ENCODE results near the gene WNT7A.

DNA sequence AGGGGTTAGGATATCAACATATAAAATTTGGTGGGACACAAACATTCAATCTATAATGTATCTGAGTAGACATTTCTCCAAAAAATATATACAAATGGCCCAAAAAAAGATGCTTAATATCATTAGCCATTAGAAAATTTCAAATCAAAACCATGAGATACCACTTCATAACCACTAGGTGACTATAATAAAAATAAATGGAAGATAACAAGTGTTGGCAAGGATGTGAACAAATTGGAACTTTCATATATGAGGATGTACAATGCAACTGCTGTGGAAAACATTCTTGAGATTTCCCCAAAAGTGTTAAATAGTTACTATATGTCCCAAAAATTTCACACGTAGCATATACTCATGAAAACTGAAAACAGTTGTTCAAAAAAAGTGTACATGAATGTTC lies 36.5 kb upstream of the WNT7A start:
- TF ChIP-seq, protein P1, sequence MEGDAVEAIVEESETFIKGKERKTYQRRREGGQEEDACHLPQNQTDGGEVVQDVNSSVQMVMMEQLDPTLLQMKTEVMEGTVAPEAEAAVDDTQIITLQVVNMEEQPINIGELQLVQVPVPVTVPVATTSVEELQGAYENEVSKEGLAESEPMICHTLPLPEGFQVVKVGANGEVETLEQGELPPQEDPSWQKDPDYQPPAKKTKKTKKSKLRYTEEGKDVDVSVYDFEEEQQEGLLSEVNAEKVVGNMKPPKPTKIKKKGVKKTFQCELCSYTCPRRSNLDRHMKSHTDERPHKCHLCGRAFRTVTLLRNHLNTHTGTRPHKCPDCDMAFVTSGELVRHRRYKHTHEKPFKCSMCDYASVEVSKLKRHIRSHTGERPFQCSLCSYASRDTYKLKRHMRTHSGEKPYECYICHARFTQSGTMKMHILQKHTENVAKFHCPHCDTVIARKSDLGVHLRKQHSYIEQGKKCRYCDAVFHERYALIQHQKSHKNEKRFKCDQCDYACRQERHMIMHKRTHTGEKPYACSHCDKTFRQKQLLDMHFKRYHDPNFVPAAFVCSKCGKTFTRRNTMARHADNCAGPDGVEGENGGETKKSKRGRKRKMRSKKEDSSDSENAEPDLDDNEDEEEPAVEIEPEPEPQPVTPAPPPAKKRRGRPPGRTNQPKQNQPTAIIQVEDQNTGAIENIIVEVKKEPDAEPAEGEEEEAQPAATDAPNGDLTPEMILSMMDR (IDR thresholded peaks at IDR 0.05): no peak
- no peak for TF ChIP-seq POLR2A (IDR thresholded peaks at IDR 0.05)
